GM12878 (cell line): ENCODE measurements around the gene DCT. TPM values are rescaled to one million over a fixed set of nuclear protein-coding genes. Genes with fewer than 3 reads are reported as not detected.

Experiments used
- ATAC-seq: fragments of 200-7000 bp; cut with Tn5 transposase; 3 replicates; pipeline ENCODE4 v1.9.1; 2020; ENCODE audit warnings: mild to moderate bottlenecking, moderate library complexity
- BruUV-seq: library from RNA; stranded (reverse); fragments of 400-500 nt; replicated peaks from 2 replicates; lab custom pipeline; 2021; lab: Mats Ljungman, UMichigan
- CTCF ChIA-PET: fragments of 300-600 bp; sonication (Branson Sonifier 250); formaldehyde crosslinking; extraction: SDS; loops from one replicate; lab custom pipeline; 2021; ENCODE audit warnings: inconsistent platforms; lab: Yijun Ruan, JAX
- POLR2A ChIA-PET: fragments of 350-600 bp; formaldehyde crosslinking; extraction: SDS; loops from one replicate; lab custom pipeline; 2021; ENCODE audit warnings: inconsistent platforms; lab: Charles Lee
- RAD21 ChIA-PET: fragments of 300-600 bp; sonication (Branson Sonifier 250); formaldehyde crosslinking; loops from one replicate; lab custom pipeline; 2023; ENCODE audit warnings: antibody characterized with exemption; ENCODE audit not compliant: unreplicated experiment; lab: Charles Lee
- SMC1A ChIA-PET: fragments of 300-600 bp; sonication (Branson Sonifier 250); formaldehyde crosslinking; loops from one replicate; lab custom pipeline; 2023; ENCODE audit not compliant: unreplicated experiment, uncharacterized antibody; lab: Charles Lee
- DNase-seq: peaks from one replicate; pipeline ENCODE4 v3.0.0-alpha.2; 2011; ENCODE audit warnings: low read depth, low spot score
- FAIRE-seq: peaks from 3 replicates; lab custom pipeline; 2011; peaks lifted over from hg19 to GRCh38; lab: Jason Lieb, UNC
- H2AFZ ChIP-seq: 2 replicates; pipeline ENCODE4 v1.6.0; 2011; ENCODE audit warnings: low read depth, low read length, control low read depth; ENCODE audit not compliant: control insufficient read depth
- H3K27ac ChIP-seq: 2 replicates; pipeline ENCODE4 v1.5.1; 2011; ENCODE audit warnings: control low read depth; ENCODE audit not compliant: control insufficient read depth, insufficient read depth
- H3K27me3 ChIP-seq, 2 experiments: replicated peaks in 1 of 2; 2 replicates each; pipeline versions ENCODE4 v1.6.0 to v1.6.1; 2011; ENCODE audit warnings: low read length in 1 of 2; ENCODE audit not compliant: control insufficient read depth in 2 of 2, insufficient read depth in 2 of 2
- H3K36me3 ChIP-seq, 2 experiments: 2 replicates each; pipeline ENCODE4 v1.5.1; 2011; ENCODE audit warnings: low read length in 1 of 2; ENCODE audit not compliant: control insufficient read depth in 2 of 2, insufficient read depth in 2 of 2
- H3K4me1 ChIP-seq: 2 replicates; pipeline ENCODE4 v1.6.1; 2011; ENCODE audit warnings: mild to moderate bottlenecking, low read length, moderate library complexity, mixed read lengths; ENCODE audit not compliant: control insufficient read depth, insufficient read depth
- H3K4me2 ChIP-seq: 2 replicates; pipeline ENCODE4 v1.6.0; 2011; ENCODE audit warnings: control low read depth; ENCODE audit not compliant: control insufficient read depth, insufficient read depth
- H3K4me3 ChIP-seq: fragments of 200-600 bp; sonication (generic); 2 replicates; pipeline ENCODE4 v1.5.1; 2016
- H3K79me2 ChIP-seq: 2 replicates; pipeline ENCODE4 v1.6.0; 2011; ENCODE audit warnings: low read length; ENCODE audit not compliant: control insufficient read depth, insufficient read depth
- H3K9ac ChIP-seq: 2 replicates; pipeline ENCODE4 v1.8.0; 2011; ENCODE audit warnings: low read length, control low read depth, mixed read lengths; ENCODE audit not compliant: control insufficient read depth, insufficient read depth
- H3K9me3 ChIP-seq: replicated peaks from 3 replicates; pipeline ENCODE4 v1.5.1; 2011; ENCODE audit warnings: mild to moderate bottlenecking, low read length; ENCODE audit not compliant: control insufficient read depth, insufficient read depth
- H4K20me1 ChIP-seq: 2 replicates; pipeline ENCODE4 v1.6.0; 2011; ENCODE audit not compliant: control insufficient read depth, insufficient read depth
- ASH2L ChIP-seq: fragments of 300-600, 200-600 bp; sonication (generic); IDR thresholded peaks from 2 replicates; pipeline ENCODE4 v1.6.1; 2017; ENCODE audit warnings: low read depth, mild to moderate bottlenecking, borderline replicate concordance
- CHD2 ChIP-seq: IDR thresholded peaks from 2 replicates; pipeline ENCODE4 v1.6.1; 2011; ENCODE audit warnings: low read depth, low read length, improper control_type of control experiment, borderline replicate concordance
- FOS ChIP-seq: IDR thresholded peaks from 3 replicates; pipeline ENCODE4 v1.6.1; 2011; ENCODE audit warnings: borderline replicate concordance; ENCODE audit not compliant: insufficient read length; ENCODE audit errors: extremely low read depth
- KLF5 ChIP-seq: fragments of 450-650 bp; IDR thresholded peaks from 2 replicates; pipeline ENCODE4 v1.6.1; 2014; ENCODE audit warnings: mild to moderate bottlenecking; ENCODE audit not compliant: partially characterized antibody
- MTA3 ChIP-seq: IDR thresholded peaks from 2 replicates; pipeline ENCODE4 v1.6.1; 2012; ENCODE audit warnings: low read length, inconsistent platforms, borderline replicate concordance
- PAX5 ChIP-seq: IDR thresholded peaks from 2 replicates; pipeline ENCODE4 v1.6.1; 2011; ENCODE audit warnings: low read depth, low read length, borderline replicate concordance
- PML ChIP-seq: IDR thresholded peaks from 2 replicates; pipeline ENCODE4 v1.6.1; 2012; ENCODE audit warnings: low read length, inconsistent platforms
- POLR2A ChIP-seq: IDR thresholded peaks from 2 replicates; pipeline ENCODE4 v1.6.1; 2011; ENCODE audit warnings: low read depth, mild to moderate bottlenecking, low read length
- RBBP5 ChIP-seq: fragments of 200-600 bp; sonication (generic); conservative IDR thresholded peaks from 2 replicates; pipeline ENCODE4 v1.6.1; 2016
- RFX5 ChIP-seq: IDR thresholded peaks from 2 replicates; pipeline ENCODE4 v1.6.1; 2011; ENCODE audit warnings: low read depth, low read length, improper control_type of control experiment
- SMAD1 ChIP-seq: fragments of 450-650 bp; IDR thresholded peaks from 2 replicates; pipeline ENCODE4 v1.6.1; 2018; ENCODE audit warnings: mild to moderate bottlenecking, low read depth; ENCODE audit not compliant: partially characterized antibody
- ZNF207 ChIP-seq: fragments of 450-650 bp; IDR thresholded peaks from 2 replicates; pipeline ENCODE4 v1.6.1; 2014; ENCODE audit warnings: antibody characterized with exemption, mild to moderate bottlenecking, borderline replicate concordance
- ZSCAN29 ChIP-seq: fragments of 450-650 bp; IDR thresholded peaks from 2 replicates; pipeline ENCODE4 v1.6.1; 2017; ENCODE audit warnings: mild to moderate bottlenecking, moderate library complexity
- in situ Hi-C: fragments of 300-500 bp; cut with MboI; formaldehyde crosslinking; loops from 9 replicates; pipeline ENCODE4 v1.14.3; 2018; ENCODE audit warnings: mixed read lengths
- intact Hi-C: fragments of 100-400 bp; cut with micrococcal nuclease; formaldehyde crosslinking; loops from one replicate; pipeline ENCODE4 v1.14.2; 2022; ENCODE audit not compliant: unreplicated experiment
- polyA plus RNA-seq, 11 experiments: library from polyadenylated mRNA; depleted of rRNA in 4 of 11; unstranded in 6 of 11; stranded (reverse) in 5 of 11; fragments of >200 nt; fragmentation: Nextera tagmentation in 4 of 11; fragmentation: Illumina TruSeq in 1 of 11; extraction: Ambion mirVana in 4 of 11; extraction: Trizol in 1 of 11; gene quantifications; 1 replicate in 1 of 11; 2 replicates in 10 of 11; pipeline versions ENCODE4 v1.2.1 to v1.2.3, GENCODE V29; 2011 to 2016; ENCODE audit warnings: inconsistent platforms in 2 of 11, missing spikeins in 2 of 11, low read depth in 1 of 11
- total RNA-seq, 4 experiments: library from RNA; depleted of rRNA in 3 of 4; stranded (reverse); fragments of >200 nt in 3 of 4; fragmentation: Illumina TruSeq in 1 of 4; extraction: Trizol in 1 of 4; gene quantifications; 2 replicates each; pipeline versions ENCODE4 v1.2.1 to v1.2.3, GENCODE V29; 2013 to 2021
- TF ChIP-seq, protein P1 (sequence below): IDR thresholded peaks from 2 replicates; pipeline ENCODE4 v1.6.1; 2012; ENCODE audit warnings: low read length, inconsistent platforms
- TF ChIP-seq, protein P2 (sequence below): IDR thresholded peaks from 2 replicates; pipeline ENCODE4 v1.6.1; 2012; ENCODE audit warnings: low read depth, low read length, improper control_type of control experiment
- TF ChIP-seq, protein P3 (sequence below): IDR thresholded peaks from 2 replicates; pipeline ENCODE4 v1.6.1; 2011; ENCODE audit warnings: mild to moderate bottlenecking, low read depth, low read length, moderate library complexity; ENCODE audit not compliant: insufficient replicate concordance
- TF ChIP-seq, protein P4 (sequence below): IDR thresholded peaks from 2 replicates; pipeline ENCODE4 v1.6.1; 2012; ENCODE audit warnings: mild to moderate bottlenecking, low read depth, low read length

Gene DCT
- total and polyA plus RNA-seq, 10 of the 15 experiments (the other 5 are each of a cell fraction or from before 2014, with no cell fraction given) = 0.04 to 0.29 TPM; not detected in 8

DNA sequence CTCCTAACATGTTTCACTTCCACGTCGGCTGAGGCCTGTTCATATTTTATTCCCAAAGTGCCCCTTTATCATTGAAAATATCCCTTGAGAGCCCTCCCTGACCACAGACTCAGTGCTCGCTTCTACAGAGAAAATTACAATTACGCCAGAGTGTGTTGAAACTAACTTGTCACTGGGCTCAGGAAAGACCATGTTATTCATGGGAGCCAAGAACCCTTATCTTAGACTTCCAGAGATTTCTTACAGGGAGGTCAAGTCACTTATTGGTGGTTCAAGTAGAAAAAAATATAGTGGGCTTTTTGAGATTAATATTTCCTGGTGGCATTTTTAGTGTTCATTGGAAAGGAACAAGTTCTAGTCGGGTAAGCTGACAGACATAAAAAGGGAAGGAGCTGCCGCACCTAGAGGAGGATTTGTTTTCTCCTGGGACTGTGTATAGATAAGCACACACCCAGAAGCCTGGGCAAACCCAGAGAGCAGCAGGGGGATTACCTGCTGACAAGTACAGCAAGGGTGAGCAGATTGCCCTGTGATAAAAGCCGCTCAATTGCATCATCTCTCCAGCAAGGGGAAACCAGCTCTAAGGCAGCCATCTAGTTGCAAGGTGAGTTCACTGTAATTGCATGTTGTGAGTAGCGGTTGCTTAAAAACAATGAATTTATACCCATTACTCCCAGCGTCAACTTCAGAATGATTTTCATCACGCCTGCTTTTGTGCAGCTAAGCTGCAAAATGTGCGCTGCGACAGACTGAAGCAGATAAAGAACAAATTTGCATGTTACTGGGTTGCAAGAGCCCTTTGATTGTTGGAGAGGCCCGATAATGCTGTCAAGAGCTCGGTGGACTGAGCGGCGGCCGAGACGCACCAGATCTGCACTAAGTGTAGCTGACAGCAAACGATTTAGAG is 46.2 kb downstream of the DCT start (continued):
- TF ChIP-seq CHD2 (no peak), SMAD1 (no peak), RFX5 (no peak), POLR2A (no peak), PAX5 (no peak), MTA3 (no peak)
- TF ChIP-seq, protein P1, sequence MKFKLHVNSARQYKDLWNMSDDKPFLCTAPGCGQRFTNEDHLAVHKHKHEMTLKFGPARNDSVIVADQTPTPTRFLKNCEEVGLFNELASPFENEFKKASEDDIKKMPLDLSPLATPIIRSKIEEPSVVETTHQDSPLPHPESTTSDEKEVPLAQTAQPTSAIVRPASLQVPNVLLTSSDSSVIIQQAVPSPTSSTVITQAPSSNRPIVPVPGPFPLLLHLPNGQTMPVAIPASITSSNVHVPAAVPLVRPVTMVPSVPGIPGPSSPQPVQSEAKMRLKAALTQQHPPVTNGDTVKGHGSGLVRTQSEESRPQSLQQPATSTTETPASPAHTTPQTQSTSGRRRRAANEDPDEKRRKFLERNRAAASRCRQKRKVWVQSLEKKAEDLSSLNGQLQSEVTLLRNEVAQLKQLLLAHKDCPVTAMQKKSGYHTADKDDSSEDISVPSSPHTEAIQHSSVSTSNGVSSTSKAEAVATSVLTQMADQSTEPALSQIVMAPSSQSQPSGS = no peak

DNA sequence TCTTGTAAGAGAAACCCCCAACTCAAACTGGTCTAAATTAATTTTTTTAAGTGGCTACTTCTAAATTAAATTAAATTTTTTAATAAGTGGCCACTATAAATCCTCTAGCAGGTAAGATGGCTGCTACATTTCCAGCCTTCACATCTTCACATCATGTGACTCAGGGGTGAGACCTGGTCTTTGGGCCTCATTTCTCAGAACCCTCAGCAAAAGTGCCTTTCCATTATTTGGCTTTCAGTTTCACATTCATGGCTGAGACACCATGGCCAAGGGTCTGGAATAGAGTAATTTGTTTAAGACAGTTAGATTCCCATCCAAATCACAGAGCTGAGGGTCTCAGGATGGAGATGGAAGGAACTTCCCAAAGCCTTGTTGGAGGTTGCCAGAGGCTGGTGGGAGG is 47.5 kb downstream of the DCT start:
- BruUV-seq = no TSS peak
- ChIA-PET CTCF (interaction anchor here (0.7 to 11.7 kb wide), 2 partner anchors 187 to 1192 kb away, joined by 3 to 288 read pairs; no protein-coding TSS in a partner anchor), RAD21 (interaction anchor here (6.5 kb wide), 1 partner anchor 187 kb away, joined by 111 read pairs; no protein-coding TSS in a partner anchor), SMC1A (interaction anchor here (7.7 kb wide), 1 partner anchor 186 kb away, joined by 153 read pairs; no protein-coding TSS in a partner anchor), POLR2A (no interaction called here)
- Histone ChIP-seq H3K36me3 (no peaks in the 10 kb centered on the region), H3K4me2 (no peak overlapping the region), H4K20me1 (no peaks in the 10 kb centered on the region), H3K9ac (no peak overlapping the region), H3K27me3 (no peaks in the 10 kb centered on the region; a peak in 1 of 4 replicates), H3K4me3 (no peak overlapping the region), H3K79me2 (no peaks in the 10 kb centered on the region), H3K4me1 (no peaks in the 10 kb centered on the region), H3K27ac (no peak overlapping the region), H3K9me3 (no peaks in the 10 kb centered on the region), H2AFZ (peak overlapping the region; percentile 8; the same call in 1 of the 2 replicates)
- ATAC-seq = no peak
- in situ Hi-C loops (loop anchor here (25.0 kb wide), 1 partner anchor 980 kb away; no protein-coding TSS in a partner anchor), intact Hi-C loops (no loop called here)
- FAIRE-seq = no peak
- no peak for DNase-seq
- TF ChIP-seq KLF5 = no peak
- no peak for TF ChIP-seq RBBP5
- TF ChIP-seq ASH2L = no peak
- no peak for TF ChIP-seq FOS
- TF ChIP-seq, protein P2, sequence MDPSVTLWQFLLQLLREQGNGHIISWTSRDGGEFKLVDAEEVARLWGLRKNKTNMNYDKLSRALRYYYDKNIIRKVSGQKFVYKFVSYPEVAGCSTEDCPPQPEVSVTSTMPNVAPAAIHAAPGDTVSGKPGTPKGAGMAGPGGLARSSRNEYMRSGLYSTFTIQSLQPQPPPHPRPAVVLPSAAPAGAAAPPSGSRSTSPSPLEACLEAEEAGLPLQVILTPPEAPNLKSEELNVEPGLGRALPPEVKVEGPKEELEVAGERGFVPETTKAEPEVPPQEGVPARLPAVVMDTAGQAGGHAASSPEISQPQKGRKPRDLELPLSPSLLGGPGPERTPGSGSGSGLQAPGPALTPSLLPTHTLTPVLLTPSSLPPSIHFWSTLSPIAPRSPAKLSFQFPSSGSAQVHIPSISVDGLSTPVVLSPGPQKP = no peak
- TF ChIP-seq, protein P3, sequence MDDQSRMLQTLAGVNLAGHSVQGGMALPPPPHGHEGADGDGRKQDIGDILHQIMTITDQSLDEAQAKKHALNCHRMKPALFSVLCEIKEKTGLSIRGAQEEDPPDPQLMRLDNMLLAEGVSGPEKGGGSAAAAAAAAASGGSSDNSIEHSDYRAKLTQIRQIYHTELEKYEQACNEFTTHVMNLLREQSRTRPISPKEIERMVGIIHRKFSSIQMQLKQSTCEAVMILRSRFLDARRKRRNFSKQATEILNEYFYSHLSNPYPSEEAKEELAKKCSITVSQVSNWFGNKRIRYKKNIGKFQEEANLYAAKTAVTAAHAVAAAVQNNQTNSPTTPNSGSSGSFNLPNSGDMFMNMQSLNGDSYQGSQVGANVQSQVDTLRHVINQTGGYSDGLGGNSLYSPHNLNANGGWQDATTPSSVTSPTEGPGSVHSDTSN = no peak
- TF ChIP-seq ZNF207 = no peak
- no peak for TF ChIP-seq PML
- TF ChIP-seq ZSCAN29 = no peak
- TF ChIP-seq, protein P4, sequence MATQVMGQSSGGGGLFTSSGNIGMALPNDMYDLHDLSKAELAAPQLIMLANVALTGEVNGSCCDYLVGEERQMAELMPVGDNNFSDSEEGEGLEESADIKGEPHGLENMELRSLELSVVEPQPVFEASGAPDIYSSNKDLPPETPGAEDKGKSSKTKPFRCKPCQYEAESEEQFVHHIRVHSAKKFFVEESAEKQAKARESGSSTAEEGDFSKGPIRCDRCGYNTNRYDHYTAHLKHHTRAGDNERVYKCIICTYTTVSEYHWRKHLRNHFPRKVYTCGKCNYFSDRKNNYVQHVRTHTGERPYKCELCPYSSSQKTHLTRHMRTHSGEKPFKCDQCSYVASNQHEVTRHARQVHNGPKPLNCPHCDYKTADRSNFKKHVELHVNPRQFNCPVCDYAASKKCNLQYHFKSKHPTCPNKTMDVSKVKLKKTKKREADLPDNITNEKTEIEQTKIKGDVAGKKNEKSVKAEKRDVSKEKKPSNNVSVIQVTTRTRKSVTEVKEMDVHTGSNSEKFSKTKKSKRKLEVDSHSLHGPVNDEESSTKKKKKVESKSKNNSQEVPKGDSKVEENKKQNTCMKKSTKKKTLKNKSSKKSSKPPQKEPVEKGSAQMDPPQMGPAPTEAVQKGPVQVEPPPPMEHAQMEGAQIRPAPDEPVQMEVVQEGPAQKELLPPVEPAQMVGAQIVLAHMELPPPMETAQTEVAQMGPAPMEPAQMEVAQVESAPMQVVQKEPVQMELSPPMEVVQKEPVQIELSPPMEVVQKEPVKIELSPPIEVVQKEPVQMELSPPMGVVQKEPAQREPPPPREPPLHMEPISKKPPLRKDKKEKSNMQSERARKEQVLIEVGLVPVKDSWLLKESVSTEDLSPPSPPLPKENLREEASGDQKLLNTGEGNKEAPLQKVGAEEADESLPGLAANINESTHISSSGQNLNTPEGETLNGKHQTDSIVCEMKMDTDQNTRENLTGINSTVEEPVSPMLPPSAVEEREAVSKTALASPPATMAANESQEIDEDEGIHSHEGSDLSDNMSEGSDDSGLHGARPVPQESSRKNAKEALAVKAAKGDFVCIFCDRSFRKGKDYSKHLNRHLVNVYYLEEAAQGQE = no peak
